ENCODE results near the gene ERGIC1. TPM values are rescaled to one million over a fixed set of nuclear protein-coding genes. Genes with fewer than 3 reads are reported as not detected.
A peak's percentile ranks its signal among the peaks of the same experiment; 100 is the strongest.

ERGIC1 gene
- total RNA-seq, 1 donor from 2014 or later = 131 TPM

GRCh38 chr5:172870715-172871461, 36.8 kb downstream of the ERGIC1 start:
- Mint-ChIP-seq H3K4me1 (ENCODE audit: low read depth, unreplicated experiment) (peaks cover 24% of the 10 kb centered on the region), H3K4me3 (ENCODE audit: unreplicated experiment) (no peak overlapping the region), H3K36me3 (ENCODE audit: low read depth, unreplicated experiment) (peaks cover 4% of the 10 kb centered on the region), H3K27me3 (ENCODE audit: low read depth, unreplicated experiment) (no peaks in the 10 kb centered on the region), H3K9me3 (ENCODE audit: unreplicated experiment) (no peaks in the 10 kb centered on the region), H3K27ac (ENCODE audit: unreplicated experiment) (no peak overlapping the region)
- Histone ChIP-seq H3K9me3 (ENCODE audit: insufficient read depth, low read depth, low read length) (no peaks in the 10 kb centered on the region), H2AFZ (ENCODE audit: low read depth, low read length) (no peak overlapping the region), H3K4me1 (ENCODE audit: insufficient read depth, low read length) (peaks cover 75% of the 10 kb centered on the region), H3K4me2 (ENCODE audit: low read length) (peak overlapping the region; percentile 76), H3K27ac (ENCODE audit: low read depth, low read length) (peak overlapping the region; percentile 95), H3K79me2 (ENCODE audit: insufficient read depth, low read length) (peaks cover 63% of the 10 kb centered on the region), H3K27me3 (ENCODE audit: insufficient read depth, low read length) (no peaks in the 10 kb centered on the region), H3K9ac (ENCODE audit: low read length) (peak overlapping the region; percentile 78), H3K4me3 (ENCODE audit: insufficient read depth, low read depth, low read length) (no peak overlapping the region), H3K36me3 (ENCODE audit: insufficient read depth, low read length) (no peaks in the 10 kb centered on the region), H4K20me1 (ENCODE audit: insufficient read depth, low read length) (no peaks in the 10 kb centered on the region)
- no peak for TF ChIP-seq EZH2 (IDR thresholded peaks at IDR 0.05; ENCODE audit: insufficient read depth, low read length)
- TF ChIP-seq, protein P1, sequence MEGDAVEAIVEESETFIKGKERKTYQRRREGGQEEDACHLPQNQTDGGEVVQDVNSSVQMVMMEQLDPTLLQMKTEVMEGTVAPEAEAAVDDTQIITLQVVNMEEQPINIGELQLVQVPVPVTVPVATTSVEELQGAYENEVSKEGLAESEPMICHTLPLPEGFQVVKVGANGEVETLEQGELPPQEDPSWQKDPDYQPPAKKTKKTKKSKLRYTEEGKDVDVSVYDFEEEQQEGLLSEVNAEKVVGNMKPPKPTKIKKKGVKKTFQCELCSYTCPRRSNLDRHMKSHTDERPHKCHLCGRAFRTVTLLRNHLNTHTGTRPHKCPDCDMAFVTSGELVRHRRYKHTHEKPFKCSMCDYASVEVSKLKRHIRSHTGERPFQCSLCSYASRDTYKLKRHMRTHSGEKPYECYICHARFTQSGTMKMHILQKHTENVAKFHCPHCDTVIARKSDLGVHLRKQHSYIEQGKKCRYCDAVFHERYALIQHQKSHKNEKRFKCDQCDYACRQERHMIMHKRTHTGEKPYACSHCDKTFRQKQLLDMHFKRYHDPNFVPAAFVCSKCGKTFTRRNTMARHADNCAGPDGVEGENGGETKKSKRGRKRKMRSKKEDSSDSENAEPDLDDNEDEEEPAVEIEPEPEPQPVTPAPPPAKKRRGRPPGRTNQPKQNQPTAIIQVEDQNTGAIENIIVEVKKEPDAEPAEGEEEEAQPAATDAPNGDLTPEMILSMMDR (IDR thresholded peaks at IDR 0.05; ENCODE audit: insufficient read depth, low read depth, low read length) = no peak
- DNase-seq (ENCODE audit: low read depth) (no peak), FAIRE-seq (no peak)

- Histone ChIP-seq H3K4me2 (ENCODE audit: low read length) (peak overlapping the region; percentile 76), H3K27ac (ENCODE audit: low read depth, low read length) (peak overlapping the region; percentile 95), H3K9ac (ENCODE audit: low read length) (peak overlapping the region; percentile 78), H4K20me1 (ENCODE audit: insufficient read depth, low read length) (no peaks in the 10 kb centered on the region), H3K9me3 (ENCODE audit: insufficient read depth, low read depth, low read length) (no peaks in the 10 kb centered on the region), H3K4me1 (ENCODE audit: insufficient read depth, low read length) (peaks cover 75% of the 10 kb centered on the region), H3K36me3 (ENCODE audit: insufficient read depth, low read length) (no peaks in the 10 kb centered on the region), H3K4me3 (ENCODE audit: insufficient read depth, low read depth, low read length) (no peak overlapping the region), H3K79me2 (ENCODE audit: insufficient read depth, low read length) (peaks cover 63% of the 10 kb centered on the region), H3K27me3 (ENCODE audit: insufficient read depth, low read length) (no peaks in the 10 kb centered on the region), H2AFZ (ENCODE audit: low read depth, low read length) (no peak overlapping the region)
- no peak overlapping the region for H3K27ac Mint-ChIP-seq (ENCODE audit: unreplicated experiment)
- DNase-seq (ENCODE audit: low read depth) (no peak), FAIRE-seq (no peak)
- H3K4me3 Mint-ChIP-seq (ENCODE audit: unreplicated experiment) = no peak overlapping the region
- H3K36me3 Mint-ChIP-seq (ENCODE audit: low read depth, unreplicated experiment) = peaks cover 2% of the 10 kb centered on the region
- H3K27me3 Mint-ChIP-seq (ENCODE audit: low read depth, unreplicated experiment) = no peaks in the 10 kb centered on the region
- no peaks in the 10 kb centered on the region for H3K9me3 Mint-ChIP-seq (ENCODE audit: unreplicated experiment)
- peaks cover 27% of the 10 kb centered on the region for H3K4me1 Mint-ChIP-seq (ENCODE audit: low read depth, unreplicated experiment)
- TF ChIP-seq EZH2 (IDR thresholded peaks at IDR 0.05; ENCODE audit: insufficient read depth, low read length) = no peak
- TF ChIP-seq, protein P1 (IDR thresholded peaks at IDR 0.05; ENCODE audit: insufficient read depth, low read depth, low read length) = no peak
These were observed 37.5 kb downstream of the ERGIC1 start for GRCh38 chr5:172871536-172871935.

DNA sequence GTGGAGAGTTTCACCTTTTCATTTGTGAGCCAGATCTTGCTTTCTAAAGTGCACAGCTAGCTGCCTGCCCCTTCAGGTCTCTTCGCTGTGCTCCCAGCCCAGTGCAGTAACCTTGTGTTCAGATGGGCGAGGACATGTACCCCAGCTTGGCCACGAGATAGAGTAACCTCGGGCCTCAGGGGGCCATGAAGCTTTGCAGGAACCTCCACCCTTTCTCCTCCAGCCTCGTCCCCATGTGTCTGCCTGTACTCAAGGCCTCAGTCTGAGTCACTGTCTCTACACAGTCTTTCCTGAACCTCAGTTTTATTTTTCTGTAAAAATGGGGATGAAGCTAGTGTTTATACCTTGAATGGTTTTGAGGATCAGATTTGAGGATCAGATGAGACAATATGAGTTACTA, 37.9 kb downstream of the ERGIC1 start:
- Histone ChIP-seq H3K9me3 (ENCODE audit: insufficient read depth, low read depth, low read length) (no peaks in the 10 kb centered on the region), H3K27ac (ENCODE audit: low read depth, low read length) (peak overlapping the region; percentile 95), H3K79me2 (ENCODE audit: insufficient read depth, low read length) (peaks cover 63% of the 10 kb centered on the region), H4K20me1 (ENCODE audit: insufficient read depth, low read length) (no peaks in the 10 kb centered on the region), H3K9ac (ENCODE audit: low read length) (peak overlapping the region; percentile 78), H2AFZ (ENCODE audit: low read depth, low read length) (no peak overlapping the region), H3K4me3 (ENCODE audit: insufficient read depth, low read depth, low read length) (no peak overlapping the region), H3K27me3 (ENCODE audit: insufficient read depth, low read length) (no peaks in the 10 kb centered on the region), H3K4me1 (ENCODE audit: insufficient read depth, low read length) (peaks cover 72% of the 10 kb centered on the region), H3K4me2 (ENCODE audit: low read length) (peak overlapping the region; percentile 6), H3K36me3 (ENCODE audit: insufficient read depth, low read length) (no peaks in the 10 kb centered on the region)
- H3K27me3 Mint-ChIP-seq (ENCODE audit: low read depth, unreplicated experiment) = no peaks in the 10 kb centered on the region
- no peak for TF ChIP-seq EZH2 (IDR thresholded peaks at IDR 0.05; ENCODE audit: insufficient read depth, low read length)
- TF ChIP-seq, protein P1 (IDR thresholded peaks at IDR 0.05; ENCODE audit: insufficient read depth, low read depth, low read length) = no peak
- no peak for DNase-seq (ENCODE audit: low read depth)
- peaks cover 27% of the 10 kb centered on the region for H3K4me1 Mint-ChIP-seq (ENCODE audit: low read depth, unreplicated experiment)
- peaks cover 2% of the 10 kb centered on the region for H3K36me3 Mint-ChIP-seq (ENCODE audit: low read depth, unreplicated experiment)
- no peaks in the 10 kb centered on the region for H3K9me3 Mint-ChIP-seq (ENCODE audit: unreplicated experiment)
- no peak overlapping the region for H3K4me3 Mint-ChIP-seq (ENCODE audit: unreplicated experiment)
- H3K27ac Mint-ChIP-seq (ENCODE audit: unreplicated experiment) = no peak overlapping the region
- no peak for FAIRE-seq

All from astrocyte (in vitro differentiated cells and primary cell).